DMS153 treated with DMSO at 0.1 percent for 48 hours (cell line): ENCODE data around the gene DCLRE1B.

Source experiments
- DNase-seq: peaks from one replicate; lab custom pipeline; 2025; ENCODE audit not compliant: unreplicated experiment; lab: John Stamatoyannopoulos, UW

Gene DCLRE1B

GRCh38 chr1:113918243-113918642, 13.1 kb downstream of the DCLRE1B start:
- DNase-seq = no peak

GRCh38 chr1:113922957-113923356, 17.8 kb downstream of the DCLRE1B start:
- no peak for DNase-seq

- DNase-seq = no peak
These were observed 19.3 kb downstream of the DCLRE1B start for GRCh38 chr1:113924473-113924872.

- DNase-seq = no peak
These were observed 23.2 kb downstream of the DCLRE1B start for GRCh38 chr1:113928187-113928930.

GRCh38 chr1:113928941-113929749, 24.0 kb downstream of the DCLRE1B start, which contains the start of gene HIPK1:
Gene HIPK1 (plus strand): TSS chr1:113929324.
- peak; percentile 71 for DNase-seq

- DNase-seq = no peak
These were observed 24.8 kb downstream of the DCLRE1B start for GRCh38 chr1:113929750-113930498.

GRCh38 chr1:113930499-113931161, 25.5 kb downstream of the DCLRE1B start:
- DNase-seq = no peak

GRCh38 chr1:113931451-113931851, 26.3 kb downstream of the DCLRE1B start:
- no peak for DNase-seq

GRCh38 chr1:113934006-113934405, 28.9 kb downstream of the DCLRE1B start:
- DNase-seq = no peak

- no peak for DNase-seq
These were observed 29.5 kb downstream of the DCLRE1B start for GRCh38 chr1:113934511-113935055.

GRCh38 chr1:113935176-113935575, 30.1 kb downstream of the DCLRE1B start:
- DNase-seq = no peak

GRCh38 chr1:113935970-113936369, 30.8 kb downstream of the DCLRE1B start:
- no peak for DNase-seq

- DNase-seq = no peak
These were observed 32.0 kb downstream of the DCLRE1B start for GRCh38 chr1:113937146-113937545.

- DNase-seq = no peak
These were observed 33.1 kb downstream of the DCLRE1B start for GRCh38 chr1:113938192-113938591.

- no peak for DNase-seq
These were observed 35.5 kb downstream of the DCLRE1B start for GRCh38 chr1:113940365-113941244.

GRCh38 chr1:113941245-113941559, 36.1 kb downstream of the DCLRE1B start:
- DNase-seq = no peak

GRCh38 chr1:113942527-113942926, 37.4 kb downstream of the DCLRE1B start:
- DNase-seq = no peak

- no peak for DNase-seq
These were observed 38.1 kb downstream of the DCLRE1B start for GRCh38 chr1:113943028-113943811.

- DNase-seq = no peak
These were observed 40.2 kb downstream of the DCLRE1B start for GRCh38 chr1:113945329-113945728.
